GM04504 (cell line): ENCODE measurements around the gene ATP13A5.

Experiments used
- DNase-seq: peaks from one replicate; pipeline ENCODE4 v3.0.0-alpha.2; 2012; ENCODE audit warnings: low read depth

ATP13A5 gene

GRCh38 chr3:193345431-193345830 lies 33.1 kb downstream of the ATP13A5 start:
- DNase-seq, result no peak

GRCh38 chr3:193344486-193344885 lies 34.1 kb downstream of the ATP13A5 start:
- DNase-seq, result no peak

- DNase-seq, result no peak
Measured at GRCh38 chr3:193343726-193344222, 34.8 kb downstream of the ATP13A5 start.

GRCh38 chr3:193342551-193342950 lies 36.0 kb downstream of the ATP13A5 start:
- DNase-seq, result no peak

GRCh38 chr3:193335031-193335430 lies 43.5 kb downstream of the ATP13A5 start:
- DNase-seq, result no peak

- no peak for DNase-seq
Measured at GRCh38 chr3:193333229-193333628, 45.3 kb downstream of the ATP13A5 start.

GRCh38 chr3:193330555-193331204 lies 47.9 kb downstream of the ATP13A5 start:
- no peak for DNase-seq

- no peak for DNase-seq
Measured at GRCh38 chr3:193317682-193318300, 60.8 kb downstream of the ATP13A5 start.

- DNase-seq, result no peak
Measured at GRCh38 chr3:193314161-193314560, 64.4 kb downstream of the ATP13A5 start.

GRCh38 chr3:193313061-193313958 lies 65.2 kb downstream of the ATP13A5 start:
- DNase-seq, result no peak

GRCh38 chr3:193310914-193311723 lies 67.4 kb downstream of the ATP13A5 start:
- DNase-seq, result no peak

- no peak for DNase-seq
Measured at GRCh38 chr3:193305356-193305755, 73.2 kb downstream of the ATP13A5 start.

- DNase-seq, result no peak
Measured at GRCh38 chr3:193301433-193301832, 77.1 kb downstream of the ATP13A5 start.

- no peak for DNase-seq
Measured at GRCh38 chr3:193297421-193297820, 81.1 kb downstream of the ATP13A5 start.

GRCh38 chr3:193295985-193296384 lies 82.6 kb downstream of the ATP13A5 start:
- DNase-seq, result no peak

- no peak for DNase-seq
Measured at GRCh38 chr3:193292386-193292785, 86.2 kb downstream of the ATP13A5 start.

GRCh38 chr3:193271101-193271840 lies 107.3 kb downstream of the ATP13A5 start:
- DNase-seq, result no peak

- no peak for DNase-seq
Measured at GRCh38 chr3:193270451-193270850, 108.1 kb downstream of the ATP13A5 start.

- no peak for DNase-seq
Measured at GRCh38 chr3:193269343-193270028, 109.1 kb downstream of the ATP13A5 start.

- DNase-seq, result no peak
Measured at GRCh38 chr3:193262707-193263106, 115.8 kb downstream of the ATP13A5 start.

GRCh38 chr3:193261970-193262369 lies 116.6 kb downstream of the ATP13A5 start:
- DNase-seq, result no peak
